HG02970 (cell line): ENCODE measurements around the gene SLC9C2.
"Not testable (repeated sequence)": the region's sequence is repeated elsewhere in the genome, so short reads cannot be mapped to it uniquely, and the experiment has no call there.

ENCODE experiments used
- ATAC-seq: cut with Tn5 transposase; IDR thresholded peaks from one replicate; pipeline ENCODE4 v1.9.1; 2021; ENCODE audit warnings: mild to moderate bottlenecking, moderate library complexity, moderate number of reproducible peaks; ENCODE audit not compliant: unreplicated experiment, low FRiP score

Gene SLC9C2

GRCh38 chr1:173580658-173581057, 22.2 kb downstream of the SLC9C2 start:
- no peak for ATAC-seq

- no peak for ATAC-seq
These were observed 22.8 kb downstream of the SLC9C2 start for GRCh38 chr1:173580071-173580470.

- ATAC-seq = no peak
These were observed 29.3 kb downstream of the SLC9C2 start for GRCh38 chr1:173573596-173573995.

GRCh38 chr1:173572201-173572873, 30.5 kb downstream of the SLC9C2 start:
- ATAC-seq = no peak

GRCh38 chr1:173570370-173571007, 32.4 kb downstream of the SLC9C2 start:
- no peak for ATAC-seq

GRCh38 chr1:173568483-173568882, 34.4 kb downstream of the SLC9C2 start:
- no peak for ATAC-seq

- not testable (repeated sequence) for ATAC-seq
These were observed 39.0 kb downstream of the SLC9C2 start for GRCh38 chr1:173563846-173564245.

GRCh38 chr1:173562813-173563212, 40.1 kb downstream of the SLC9C2 start:
- no peak for ATAC-seq

- no peak for ATAC-seq
These were observed 41.6 kb downstream of the SLC9C2 start for GRCh38 chr1:173561263-173561662.

GRCh38 chr1:173560285-173560880, 42.5 kb downstream of the SLC9C2 start:
- no peak for ATAC-seq

GRCh38 chr1:173555651-173556305, 47.1 kb downstream of the SLC9C2 start:
- ATAC-seq = no peak

- ATAC-seq = no peak
These were observed 48.2 kb downstream of the SLC9C2 start for GRCh38 chr1:173554541-173555250.

GRCh38 chr1:173554089-173554488, 48.8 kb downstream of the SLC9C2 start:
- no peak for ATAC-seq

- ATAC-seq = no peak
These were observed 49.6 kb downstream of the SLC9C2 start for GRCh38 chr1:173553312-173553711.

- no peak for ATAC-seq
These were observed 51.2 kb downstream of the SLC9C2 start for GRCh38 chr1:173551699-173552098.

GRCh38 chr1:173549813-173550212, 53.1 kb downstream of the SLC9C2 start:
- ATAC-seq = no peak

GRCh38 chr1:173545688-173546087, 57.2 kb downstream of the SLC9C2 start:
- ATAC-seq = no peak

- ATAC-seq = no peak
These were observed 66.6 kb downstream of the SLC9C2 start for GRCh38 chr1:173536223-173536622.

- ATAC-seq = no peak
These were observed 70.6 kb downstream of the SLC9C2 start for GRCh38 chr1:173532237-173532636.

- no peak for ATAC-seq
These were observed 71.8 kb downstream of the SLC9C2 start for GRCh38 chr1:173530795-173531693.
